Activated T-helper 17 cell treated with anti-CD3 and anti-CD28 coated beads, Interleukin-2, amount 50 U/mL, for 72 hours (primary cell): ENCODE measurements around the gene FSIP1. TPM values are rescaled to one million over a fixed set of nuclear protein-coding genes. Genes with fewer than 3 reads are reported as not detected.

ENCODE experiments used
- ATAC-seq: fragments of 150-1000 bp; cut with Tn5 transposase; replicated peaks from 2 replicates; pipeline ENCODE4 v1.10.0; 2021; ENCODE audit warnings: mild to moderate bottlenecking, moderate library complexity
- H3K27ac Mint-ChIP-seq: one replicate; pipeline ENCODE4 v1.8.0; 2022; ENCODE audit warnings: mixed read lengths
- H3K27me3 Mint-ChIP-seq: one replicate; pipeline ENCODE4 v1.8.0; 2022; ENCODE audit warnings: mixed read lengths
- H3K36me3 Mint-ChIP-seq: one replicate; pipeline ENCODE4 v1.8.0; 2022; ENCODE audit warnings: low read depth, mild to moderate bottlenecking, mixed read lengths
- H3K4me1 Mint-ChIP-seq: one replicate; pipeline ENCODE4 v1.8.0; 2022; ENCODE audit warnings: mixed read lengths
- H3K4me3 Mint-ChIP-seq: one replicate; pipeline ENCODE4 v1.8.0; 2022; ENCODE audit warnings: mild to moderate bottlenecking, mixed read lengths
- H3K9me3 Mint-ChIP-seq: one replicate; pipeline ENCODE4 v1.8.0; 2022; ENCODE audit warnings: mixed read lengths
- total RNA-seq, 2 donors: library from RNA; stranded (reverse); gene quantifications; one replicate each; pipeline ENCODE4 v1.2.3, GENCODE V29; 2022

Gene FSIP1
- total RNA-seq, 2 donors from 2014 or later: 0.32 to 0.34 TPM

DNA sequence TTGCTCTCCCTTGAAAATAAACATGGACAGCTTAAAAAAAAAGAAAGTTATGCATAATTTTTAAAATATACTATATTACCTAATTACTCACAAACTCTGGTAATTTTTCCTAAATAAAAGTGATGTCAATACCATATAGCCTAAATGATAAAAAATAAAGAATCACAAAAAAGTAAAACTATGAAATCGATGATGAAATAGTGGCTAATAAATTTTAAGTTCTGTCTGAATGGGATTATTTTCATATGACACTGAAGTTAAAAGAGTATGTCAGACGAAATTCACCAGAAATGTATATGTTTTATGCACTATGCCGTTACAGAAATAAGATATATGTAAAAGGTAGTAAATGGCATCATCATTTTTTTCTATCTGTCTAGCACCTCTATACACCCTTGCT is 51.4 kb downstream of the FSIP1 start:
- H3K27me3 Mint-ChIP-seq: no peaks in the 10 kb centered on the region
- H3K9me3 Mint-ChIP-seq: no peaks in the 10 kb centered on the region
- H3K36me3 Mint-ChIP-seq: no peaks in the 10 kb centered on the region
- no peak overlapping the region for H3K4me3 Mint-ChIP-seq
- ATAC-seq: no peak
- H3K27ac Mint-ChIP-seq: no peak overlapping the region
- H3K4me1 Mint-ChIP-seq: no peaks in the 10 kb centered on the region

- Mint-ChIP-seq H3K27ac (no peak overlapping the region), H3K4me1 (no peaks in the 10 kb centered on the region), H3K27me3 (no peaks in the 10 kb centered on the region), H3K4me3 (no peak overlapping the region), H3K9me3 (no peaks in the 10 kb centered on the region), H3K36me3 (no peaks in the 10 kb centered on the region)
- no peak for ATAC-seq
Observed at GRCh38 chr15:39730552-39730951, 52.1 kb downstream of the FSIP1 start.

DNA sequence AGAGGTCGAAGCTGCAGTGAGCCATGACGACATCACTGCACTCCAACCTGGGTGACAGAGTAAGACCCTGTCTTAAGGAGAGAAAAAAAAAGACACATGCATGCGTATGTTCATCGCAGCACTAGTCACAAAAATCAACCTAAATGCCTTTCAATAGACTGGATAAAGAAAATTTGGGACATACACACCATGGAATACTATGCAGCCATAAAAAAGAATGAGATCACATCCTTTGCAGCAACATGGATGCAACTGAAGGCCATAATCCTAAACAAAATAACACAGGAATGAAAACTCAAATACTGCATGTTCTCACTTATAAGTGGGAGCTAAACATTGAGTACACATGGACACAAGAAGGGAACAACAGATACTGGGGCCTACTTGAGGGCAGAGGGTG is 53.1 kb downstream of the FSIP1 start:
- Mint-ChIP-seq H3K36me3 (no peaks in the 10 kb centered on the region), H3K4me1 (no peaks in the 10 kb centered on the region), H3K4me3 (no peak overlapping the region), H3K27me3 (no peaks in the 10 kb centered on the region), H3K9me3 (no peaks in the 10 kb centered on the region), H3K27ac (no peak overlapping the region)
- no peak for ATAC-seq

- Mint-ChIP-seq H3K9me3 (no peaks in the 10 kb centered on the region), H3K27me3 (no peaks in the 10 kb centered on the region), H3K4me3 (no peak overlapping the region), H3K36me3 (no peaks in the 10 kb centered on the region), H3K27ac (no peak overlapping the region), H3K4me1 (no peaks in the 10 kb centered on the region)
- no peak for ATAC-seq
Observed at GRCh38 chr15:39728845-39729244, 53.8 kb downstream of the FSIP1 start.

DNA sequence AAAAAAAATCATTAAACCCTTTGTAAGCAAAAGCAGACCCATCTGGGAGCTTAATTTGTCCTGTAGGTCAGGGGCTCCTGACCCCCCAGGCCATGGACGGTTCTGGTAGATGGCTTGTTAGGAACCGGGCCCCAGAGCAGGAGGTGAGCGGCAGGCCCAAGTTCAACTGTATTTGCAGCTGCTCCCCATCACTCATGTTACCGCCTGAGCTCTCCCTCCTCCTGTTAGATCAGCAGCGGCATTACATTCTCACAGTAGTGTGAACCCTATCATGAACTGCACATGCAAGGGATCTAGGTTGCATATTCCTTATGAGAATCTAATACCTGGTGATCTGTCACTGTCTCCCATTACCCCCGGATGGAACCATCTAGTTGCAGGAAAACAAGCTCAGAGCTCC is 60.7 kb downstream of the FSIP1 start:
- no peak for ATAC-seq
- Mint-ChIP-seq H3K27ac (no peak overlapping the region), H3K4me3 (no peak overlapping the region), H3K36me3 (no peaks in the 10 kb centered on the region), H3K4me1 (no peaks in the 10 kb centered on the region), H3K9me3 (no peaks in the 10 kb centered on the region), H3K27me3 (no peaks in the 10 kb centered on the region)

DNA sequence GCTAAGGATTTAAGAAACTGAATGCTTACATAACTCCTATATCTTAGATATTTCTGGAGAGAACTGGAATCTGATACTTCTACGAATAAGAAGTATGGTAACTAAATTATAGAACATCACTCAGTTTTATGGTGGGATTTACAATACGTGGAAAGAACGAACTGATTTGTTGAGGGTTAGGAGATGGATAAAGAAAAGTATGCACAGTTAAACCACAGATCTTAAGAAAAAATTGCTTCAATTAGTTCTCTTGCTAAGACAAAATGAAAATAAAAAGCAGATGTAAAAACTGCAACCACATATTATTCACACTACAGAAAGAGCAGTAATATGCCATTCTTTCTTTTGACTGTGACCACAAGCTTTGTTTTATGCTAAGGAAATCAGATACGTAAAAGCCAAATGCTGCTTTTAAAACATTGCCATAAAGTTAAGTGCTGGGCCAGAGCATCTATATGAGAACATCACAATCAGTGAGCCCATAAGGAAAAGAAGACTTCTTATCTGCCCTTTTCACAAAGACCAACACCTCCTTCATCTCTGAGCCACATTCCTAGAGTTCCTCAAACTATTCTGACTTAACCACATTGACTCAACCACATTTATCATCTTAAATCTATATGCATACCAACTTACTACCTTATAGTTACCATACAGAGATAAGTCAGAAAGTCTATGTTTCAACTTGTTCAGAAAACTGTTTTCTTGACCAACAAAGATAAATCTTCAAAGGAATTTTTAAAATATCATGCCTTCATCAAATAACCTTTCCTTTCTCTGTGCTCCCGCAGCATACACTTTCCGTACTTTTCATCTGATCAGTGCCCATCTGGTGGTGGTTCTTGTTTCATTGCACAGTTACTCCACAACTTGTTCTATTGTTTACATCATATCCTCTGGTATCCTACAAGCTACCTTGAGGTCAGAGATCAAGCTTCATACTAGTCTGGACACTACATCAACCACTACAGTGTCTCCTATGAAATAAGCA is 61.7 kb downstream of the FSIP1 start:
- Mint-ChIP-seq H3K36me3 (no peaks in the 10 kb centered on the region), H3K27ac (no peak overlapping the region), H3K9me3 (no peaks in the 10 kb centered on the region), H3K27me3 (no peaks in the 10 kb centered on the region), H3K4me1 (no peaks in the 10 kb centered on the region), H3K4me3 (no peak overlapping the region)
- no peak for ATAC-seq

GRCh38 chr15:39720081-39720480 is 62.6 kb downstream of the FSIP1 start:
- Mint-ChIP-seq H3K4me3 (no peak overlapping the region), H3K36me3 (no peaks in the 10 kb centered on the region), H3K27ac (no peak overlapping the region), H3K4me1 (no peaks in the 10 kb centered on the region), H3K9me3 (no peaks in the 10 kb centered on the region), H3K27me3 (no peaks in the 10 kb centered on the region)
- ATAC-seq: no peak

DNA sequence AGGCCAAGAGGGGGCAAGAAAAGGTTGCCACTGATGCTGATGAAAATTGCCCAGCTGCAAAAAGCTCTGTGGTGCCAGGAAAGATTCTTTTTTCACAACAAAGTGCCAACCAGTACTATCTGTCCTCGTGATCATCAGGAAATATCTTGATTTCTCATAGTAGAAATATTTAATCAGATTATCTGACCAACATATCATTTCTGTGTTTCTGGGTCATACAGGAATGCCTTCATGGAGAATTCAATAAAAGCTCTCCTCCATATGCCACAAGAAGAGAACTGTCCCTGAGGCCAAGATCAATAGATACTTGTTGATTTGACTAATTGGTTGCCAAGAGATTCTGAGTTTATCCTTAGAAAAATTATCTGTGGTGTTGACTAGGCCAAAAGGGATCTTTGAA is 63.5 kb downstream of the FSIP1 start:
- H3K9me3 Mint-ChIP-seq: no peaks in the 10 kb centered on the region
- no peak overlapping the region for H3K4me3 Mint-ChIP-seq
- no peaks in the 10 kb centered on the region for H3K27me3 Mint-ChIP-seq
- no peaks in the 10 kb centered on the region for H3K4me1 Mint-ChIP-seq
- no peaks in the 10 kb centered on the region for H3K36me3 Mint-ChIP-seq
- H3K27ac Mint-ChIP-seq: no peak overlapping the region
- ATAC-seq: no peak

DNA sequence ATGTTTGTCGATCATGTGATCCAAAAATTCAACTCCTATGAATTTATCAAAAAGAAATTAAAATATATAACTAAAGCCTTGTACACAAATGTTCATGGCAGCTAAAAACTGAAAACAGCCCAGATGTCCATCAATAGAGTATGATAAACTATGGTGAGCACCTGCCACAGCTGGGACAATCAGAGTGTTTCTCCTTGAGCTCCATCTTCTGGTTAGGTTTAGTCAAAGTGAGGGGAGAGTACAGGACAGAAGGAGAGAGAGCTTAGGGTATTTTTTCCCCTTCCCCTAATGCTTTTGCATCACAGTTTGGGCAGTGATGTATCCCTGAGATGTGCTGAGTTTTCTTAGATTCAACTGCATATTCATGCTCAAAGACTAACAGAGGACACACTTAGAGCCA is 65.5 kb downstream of the FSIP1 start:
- Mint-ChIP-seq H3K36me3 (no peaks in the 10 kb centered on the region), H3K9me3 (no peaks in the 10 kb centered on the region), H3K27ac (no peak overlapping the region), H3K4me1 (no peaks in the 10 kb centered on the region), H3K4me3 (no peak overlapping the region), H3K27me3 (no peaks in the 10 kb centered on the region)
- ATAC-seq: no peak

DNA sequence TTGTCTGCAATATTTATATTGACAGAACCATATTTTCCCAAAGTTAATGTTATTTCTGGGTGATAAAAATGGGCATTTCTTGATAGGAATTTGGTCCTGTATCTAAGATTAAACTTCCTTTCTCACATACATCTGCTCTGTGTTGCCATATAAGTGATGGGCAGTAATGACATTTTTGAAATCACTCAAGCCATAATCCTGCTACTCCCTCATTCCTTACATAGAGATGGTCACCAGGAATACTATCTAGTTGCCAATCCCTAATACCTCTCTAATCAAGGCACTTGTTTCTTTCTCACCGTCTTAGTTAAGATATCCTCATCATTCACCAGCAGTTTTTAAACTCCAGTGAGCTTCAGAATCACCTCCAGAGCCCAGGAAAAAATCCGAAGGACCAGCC is 68.4 kb downstream of the FSIP1 start:
- Mint-ChIP-seq H3K9me3 (no peaks in the 10 kb centered on the region), H3K4me3 (no peak overlapping the region), H3K27ac (no peak overlapping the region), H3K36me3 (no peaks in the 10 kb centered on the region), H3K27me3 (no peaks in the 10 kb centered on the region), H3K4me1 (no peaks in the 10 kb centered on the region)
- no peak for ATAC-seq

GRCh38 chr15:39713846-39714245 is 68.8 kb downstream of the FSIP1 start:
- no peak for ATAC-seq
- Mint-ChIP-seq H3K4me3 (no peak overlapping the region), H3K27me3 (no peaks in the 10 kb centered on the region), H3K4me1 (no peaks in the 10 kb centered on the region), H3K27ac (no peak overlapping the region), H3K36me3 (no peaks in the 10 kb centered on the region), H3K9me3 (no peaks in the 10 kb centered on the region)

GRCh38 chr15:39710681-39711080 is 72.0 kb downstream of the FSIP1 start:
- no peaks in the 10 kb centered on the region for H3K9me3 Mint-ChIP-seq
- H3K4me3 Mint-ChIP-seq: no peak overlapping the region
- no peak for ATAC-seq
- no peaks in the 10 kb centered on the region for H3K36me3 Mint-ChIP-seq
- no peaks in the 10 kb centered on the region for H3K4me1 Mint-ChIP-seq
- H3K27ac Mint-ChIP-seq: no peak overlapping the region
- H3K27me3 Mint-ChIP-seq: no peaks in the 10 kb centered on the region

GRCh38 chr15:39709941-39710340 is 72.7 kb downstream of the FSIP1 start:
- no peaks in the 10 kb centered on the region for H3K9me3 Mint-ChIP-seq

DNA sequence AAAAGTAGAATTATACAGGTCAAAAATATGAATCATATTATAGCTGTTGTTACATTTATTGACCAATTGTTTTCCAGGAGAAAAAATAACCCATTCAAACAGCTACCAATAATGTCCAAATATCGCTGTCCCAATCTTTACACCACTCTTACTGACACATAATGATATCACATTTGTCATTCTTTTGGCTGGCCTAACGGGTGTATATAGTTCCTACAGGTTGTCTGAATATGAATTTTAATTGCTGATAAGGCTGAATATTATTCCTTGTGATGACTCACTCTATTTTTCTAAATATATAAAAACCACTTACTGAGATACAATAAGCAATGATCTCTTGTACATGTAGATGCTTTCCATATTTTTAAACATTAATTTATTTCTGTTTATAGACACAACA is 76.4 kb downstream of the FSIP1 start:
- Mint-ChIP-seq H3K4me3 (no peak overlapping the region), H3K36me3 (no peaks in the 10 kb centered on the region), H3K27ac (no peak overlapping the region), H3K4me1 (no peaks in the 10 kb centered on the region), H3K9me3 (no peaks in the 10 kb centered on the region), H3K27me3 (no peaks in the 10 kb centered on the region)
- no peak for ATAC-seq

More at GRCh38 chr15:39709941-39710340, 72.7 kb downstream of the FSIP1 start:
- Mint-ChIP-seq H3K4me1 (no peaks in the 10 kb centered on the region), H3K27me3 (no peaks in the 10 kb centered on the region), H3K27ac (no peak overlapping the region), H3K36me3 (no peaks in the 10 kb centered on the region), H3K4me3 (no peak overlapping the region)
- no peak for ATAC-seq

DNA sequence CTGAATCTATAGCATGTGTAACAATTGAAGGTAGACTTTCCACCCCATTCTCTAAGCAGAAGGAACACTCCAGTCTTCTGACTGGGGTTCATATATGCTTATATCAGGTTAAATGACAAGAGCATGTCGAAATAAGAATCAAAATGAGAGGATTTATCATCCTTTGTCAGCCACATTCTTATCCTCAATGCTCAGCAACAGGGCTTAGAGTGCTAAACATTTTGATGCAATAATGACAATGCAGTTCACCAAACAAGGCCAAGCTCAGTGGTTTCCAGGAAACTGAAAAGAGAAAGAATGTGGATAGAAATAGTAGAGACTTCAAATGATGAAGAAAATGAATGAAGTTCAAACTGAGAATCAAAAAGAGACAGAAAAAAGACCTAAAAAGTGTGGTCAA is 78.0 kb downstream of the FSIP1 start:
- H3K9me3 Mint-ChIP-seq: no peaks in the 10 kb centered on the region
- H3K36me3 Mint-ChIP-seq: no peaks in the 10 kb centered on the region
- no peak for ATAC-seq

More for the DNA sequence above, 78.0 kb downstream of the FSIP1 start:
- H3K4me1 Mint-ChIP-seq: no peaks in the 10 kb centered on the region
- H3K4me3 Mint-ChIP-seq: no peak overlapping the region
- H3K27me3 Mint-ChIP-seq: no peaks in the 10 kb centered on the region
- no peak overlapping the region for H3K27ac Mint-ChIP-seq
